ENCODE measurements around the gene THTPA. TPM values are rescaled to one million over a fixed set of nuclear protein-coding genes. Genes with fewer than 3 reads are reported as not detected.

THTPA gene
- total and polyA plus RNA-seq, 2 of the 4 experiments (the other 2 are of a cell fraction) = 5.0 to 9.2 TPM

GRCh38 chr14:23562822-23563472 is 6.9 kb downstream of the THTPA start:
- Histone ChIP-seq H3K4me3 (ENCODE audit: insufficient read depth, low read depth, low read length) (no peak overlapping the region), H3K4me1 (ENCODE audit: control insufficient read depth, insufficient read depth, low read length) (peaks cover 2% of the 10 kb centered on the region; the same call in 1 of the 2 replicates), H4K5ac (ENCODE audit: low read depth, low read length) (no peak overlapping the region), H4K20me1 (ENCODE audit: insufficient read depth, low read length) (no peaks in the 10 kb centered on the region), H3K36me3 (ENCODE audit: control insufficient read depth, insufficient read depth, low read length) (peaks cover 7% of the 10 kb centered on the region), H3K27me3 (ENCODE audit: control insufficient read depth, insufficient read depth, low read length) (no peaks in the 10 kb centered on the region), H2AK5ac (ENCODE audit: low read depth, low read length) (no peak overlapping the region), H3K9me3 (ENCODE audit: control insufficient read depth, insufficient read depth, low read length) (no peaks in the 10 kb centered on the region), H3K27ac (ENCODE audit: insufficient read depth, low read length) (no peak overlapping the region), H2BK5ac (ENCODE audit: low read depth, low read length, poor library complexity, severe bottlenecking) (no peak overlapping the region), H3K9ac (ENCODE audit: low read depth, low read length) (no peak overlapping the region), H3K14ac (replicated peaks; ENCODE audit: low read depth, low read length) (no peak overlapping the region), H2BK120ac (ENCODE audit: low read depth, low read length) (no peak overlapping the region), H2BK15ac (ENCODE audit: low read depth, low read length) (no peak overlapping the region), H3K79me1 (ENCODE audit: low read depth in 1 of 2, low read length in 2 of 2) (peaks cover 0 to 2% of the 10 kb centered on the region in 2 experiments; a peak in 2 of 4 replicates), H2AFZ (replicated peaks; ENCODE audit: low read length, poor library complexity) (no peak overlapping the region), H3K18ac (ENCODE audit: low read depth, low read length) (no peak overlapping the region), H2AK9ac (replicated peaks; ENCODE audit: low read depth, low read length, poor library complexity) (no peak overlapping the region), H4K8ac (ENCODE audit: low read depth in 2 of 2, low read length in 2 of 2) (no peak overlapping the region), H3K4me2 (ENCODE audit: low read depth, low read length) (no peak overlapping the region), H3K4ac (ENCODE audit: low read depth, low read length) (no peak overlapping the region), H3K9me1 (ENCODE audit: insufficient read depth, low read length) (peaks cover 10% of the 10 kb centered on the region; the same call in 1 of the 2 replicates), H3K23ac (ENCODE audit: low read depth, low read length) (no peak overlapping the region), H3K56ac (ENCODE audit: extremely low read depth, insufficient read depth, low read length) (no peak overlapping the region), H2BK20ac (ENCODE audit: low read depth, low read length) (no peak overlapping the region), H4K91ac (ENCODE audit: insufficient read depth, low read depth, low read length) (no peak overlapping the region)
- dilution Hi-C loops (cut with HindIII; ENCODE audit: low sequenced_read_pairs, unreplicated experiment) = no loop called here
- ChIA-PET POLR2A (ENCODE audit: unreplicated experiment) (interaction anchor here (1.0 kb wide), 1 partner anchor 85 kb away, joined by 3 read pairs; no protein-coding TSS in a partner anchor), CTCF (interaction anchor here (0.7 to 1.0 kb wide), 2 partner anchors 80 to 84 kb away, joined by 3 read pairs; no protein-coding TSS in a partner anchor)
- peak; percentile 63 for ATAC-seq (ENCODE audit: low read depth)
- BruUV-seq (replicated peaks) = no TSS peak
- peak; percentile 40 for DNase-seq
- whole genome bisulfite sequencing, 2 experiments (ENCODE audit: extremely low coverage in 2 of 2, insufficient read length in 1 of 2) = no CpG with 5 or more reads among the region's 2 CpGs
- in situ Hi-C loops (cut with MboI; ENCODE audit: low sequenced_read_pairs) = no loop called here
- intact Hi-C loops (cut with micrococcal nuclease) = loop anchor here (1.0 kb wide), 1 partner anchor 85 kb away; no protein-coding TSS in a partner anchor
- TF ChIP-seq CHD1 (IDR thresholded peaks at IDR 0.05; ENCODE audit: low read depth, low read length) (no peak), CEBPB (IDR thresholded peaks at IDR 0.05; ENCODE audit: low read depth, low read length) (no peak), RFX5 (IDR thresholded peaks at IDR 0.05; ENCODE audit: low read depth, low read length) (no peak), MXI1 (IDR thresholded peaks at IDR 0.05; ENCODE audit: borderline replicate concordance, low read depth, low read length) (no peak), RCOR1 (IDR thresholded peaks at IDR 0.05; ENCODE audit: insufficient replicate concordance, low read length) (no peak), USF2 (IDR thresholded peaks at IDR 0.05; ENCODE audit: low read depth, low read length) (no peak), POLR2A (IDR thresholded peaks at IDR 0.05; ENCODE audit: low read depth, low read length) (no peak), ELK1 (IDR thresholded peaks at IDR 0.05; ENCODE audit: borderline replicate concordance, low read depth, low read length) (no peak), SMC3 (IDR thresholded peaks at IDR 0.05; ENCODE audit: low read depth, low read length) (peak; percentile 74), MAZ (IDR thresholded peaks at IDR 0.05; ENCODE audit: borderline replicate concordance, low read depth, low read length) (peak; percentile 57; the same call in 1 of the 2 replicates), RAD21 (IDR thresholded peaks at IDR 0.05; ENCODE audit: low read length) (peak; percentile 82), NFE2L2 (IDR thresholded peaks at IDR 0.05; ENCODE audit: low read depth, low read length) (no peak), MAFK (IDR thresholded peaks at IDR 0.05; ENCODE audit: low read depth, low read length) (no peak), FOS (IDR thresholded peaks at IDR 0.05; ENCODE audit: low read depth, low read length) (no peak), CTCF (conservative IDR thresholded peaks at IDR 0.05; ENCODE audit: low read depth, low read length) (peak; percentile 85)

Measured in IMR-90 (cell line).